Fibroblast of the conjunctiva (primary cell): ENCODE measurements around the gene NDRG4.

Experiments
- DNase-seq: peaks from one replicate; pipeline ENCODE4 v3.0.0-alpha.2; 2010; ENCODE audit warnings: low read depth

The NDRG4 gene

DNA sequence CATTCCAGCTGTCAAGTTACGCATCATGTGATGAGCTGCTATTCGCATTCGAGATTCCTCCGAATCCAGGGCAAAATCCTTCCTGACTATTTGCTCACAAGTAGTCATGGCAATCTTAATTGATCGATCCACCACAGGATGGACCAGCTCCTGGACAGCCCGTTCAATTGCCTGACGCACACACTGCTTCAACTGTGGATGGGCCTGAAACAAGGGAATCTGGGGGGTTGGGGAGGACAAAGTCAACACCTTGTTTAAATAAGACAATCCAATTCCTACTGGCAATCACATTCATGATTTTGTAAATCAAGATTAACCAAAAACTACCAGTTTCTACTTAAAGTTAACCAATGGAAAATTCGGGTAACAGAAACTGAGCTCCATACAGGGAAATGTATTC lies 43.7 kb downstream of the NDRG4 start:
- no peak for DNase-seq

DNA sequence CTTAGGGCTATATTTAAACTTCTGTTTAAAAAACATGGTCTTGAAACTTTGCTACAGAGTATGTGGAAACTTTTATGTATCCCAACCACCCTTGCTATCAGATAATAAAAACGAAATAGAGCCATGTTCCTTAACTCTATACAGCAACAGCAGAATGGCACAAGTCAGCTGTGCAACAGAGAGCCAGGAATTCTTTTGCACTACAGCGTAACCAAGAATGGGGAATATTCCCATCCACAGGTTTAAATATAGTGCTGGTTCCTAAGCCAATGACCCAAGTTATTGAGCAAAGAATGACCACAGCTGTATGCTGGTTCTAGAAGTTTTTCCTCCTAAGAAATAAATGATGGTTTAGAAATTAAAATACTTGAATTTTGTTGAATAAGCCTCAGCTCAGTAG lies 48.4 kb downstream of the NDRG4 start:
- DNase-seq: no peak

- no peak for DNase-seq
Measured at GRCh38 chr16:58551496-58551895, 51.6 kb downstream of the NDRG4 start.

GRCh38 chr16:58556678-58557077 lies 56.7 kb downstream of the NDRG4 start:
- DNase-seq: no peak
